Measurements from ENCODE around the gene UNC5C.

DNA sequence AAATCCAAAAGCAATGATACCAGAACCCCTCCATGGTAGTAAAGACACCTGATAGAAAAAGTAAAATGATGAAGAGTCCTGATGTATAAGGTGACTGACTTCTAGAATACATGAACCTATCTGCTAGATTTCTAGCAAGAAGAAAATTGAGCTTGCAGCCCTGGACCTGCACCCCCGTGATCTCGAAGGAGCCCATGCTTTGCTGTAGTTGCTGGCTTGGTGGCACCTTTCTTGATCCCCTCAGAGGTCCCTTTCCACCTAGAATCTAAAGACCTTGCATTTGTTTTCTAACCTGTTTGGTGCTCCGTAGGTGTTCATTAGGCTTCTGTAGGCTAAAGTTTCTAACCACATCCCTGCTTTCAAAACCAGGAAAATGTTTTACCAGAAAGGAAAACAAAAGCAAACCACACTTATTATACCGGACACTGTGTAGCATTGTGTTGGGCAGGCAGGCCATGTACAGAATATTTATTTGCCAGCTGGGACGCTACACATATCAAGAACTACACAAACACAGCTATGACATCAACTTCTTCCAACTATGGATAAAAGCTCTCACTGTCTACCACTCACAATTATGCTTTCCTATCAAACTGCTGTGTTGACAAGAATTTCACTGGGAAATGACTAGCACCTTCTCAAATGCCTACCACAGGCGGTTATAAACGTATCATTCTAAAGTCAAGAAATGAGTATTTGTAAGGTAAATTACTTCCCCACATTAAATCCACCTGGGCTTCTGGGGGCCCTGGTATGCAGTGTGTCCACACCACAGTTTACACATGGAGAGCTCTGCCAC, 316.2 kb downstream of the UNC5C start:
- TF ChIP-seq INSM2 (tag by site-specific recombination; IDR thresholded peaks at IDR 0.05) = no peak
- TF ChIP-seq ZNF777 (tag by site-specific recombination; IDR thresholded peaks at IDR 0.05; ENCODE audit: borderline replicate concordance) = no peak
- no peak for TF ChIP-seq SCRT1 (tag by site-specific recombination; IDR thresholded peaks at IDR 0.05; ENCODE audit: borderline replicate concordance)
- TF ChIP-seq KLF16 (tag by site-specific recombination; IDR thresholded peaks at IDR 0.05) = no peak
- TF ChIP-seq CTCF (tag by site-specific recombination; IDR thresholded peaks at IDR 0.05) = no peak
- no peak for TF ChIP-seq MEIS1 (CRISPR knock-in tag; IDR thresholded peaks at IDR 0.05; ENCODE audit: borderline replicate concordance)
- TF ChIP-seq, protein P1, sequence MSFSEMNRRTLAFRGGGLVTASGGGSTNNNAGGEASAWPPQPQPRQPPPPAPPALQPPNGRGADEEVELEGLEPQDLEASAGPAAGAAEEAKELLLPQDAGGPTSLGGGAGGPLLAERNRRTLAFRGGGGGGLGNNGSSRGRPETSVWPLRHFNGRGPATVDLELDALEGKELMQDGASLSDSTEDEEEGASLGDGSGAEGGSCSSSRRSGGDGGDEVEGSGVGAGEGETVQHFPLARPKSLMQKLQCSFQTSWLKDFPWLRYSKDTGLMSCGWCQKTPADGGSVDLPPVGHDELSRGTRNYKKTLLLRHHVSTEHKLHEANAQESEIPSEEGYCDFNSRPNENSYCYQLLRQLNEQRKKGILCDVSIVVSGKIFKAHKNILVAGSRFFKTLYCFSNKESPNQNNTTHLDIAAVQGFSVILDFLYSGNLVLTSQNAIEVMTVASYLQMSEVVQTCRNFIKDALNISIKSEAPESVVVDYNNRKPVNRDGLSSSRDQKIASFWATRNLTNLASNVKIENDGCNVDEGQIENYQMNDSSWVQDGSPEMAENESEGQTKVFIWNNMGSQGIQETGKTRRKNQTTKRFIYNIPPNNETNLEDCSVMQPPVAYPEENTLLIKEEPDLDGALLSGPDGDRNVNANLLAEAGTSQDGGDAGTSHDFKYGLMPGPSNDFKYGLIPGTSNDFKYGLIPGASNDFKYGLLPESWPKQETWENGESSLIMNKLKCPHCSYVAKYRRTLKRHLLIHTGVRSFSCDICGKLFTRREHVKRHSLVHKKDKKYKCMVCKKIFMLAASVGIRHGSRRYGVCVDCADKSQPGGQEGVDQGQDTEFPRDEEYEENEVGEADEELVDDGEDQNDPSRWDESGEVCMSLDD (tag by site-specific recombination; IDR thresholded peaks at IDR 0.05) = no peak

Data from HEK293 (cell line).